GM21737 (cell line): ENCODE results near the gene GSG1L.

Experiments used
- ATAC-seq: cut with Tn5 transposase; IDR thresholded peaks from one replicate; pipeline ENCODE4 v1.9.1; 2021; ENCODE audit warnings: mild to moderate bottlenecking, moderate library complexity; ENCODE audit not compliant: unreplicated experiment

GSG1L gene

DNA sequence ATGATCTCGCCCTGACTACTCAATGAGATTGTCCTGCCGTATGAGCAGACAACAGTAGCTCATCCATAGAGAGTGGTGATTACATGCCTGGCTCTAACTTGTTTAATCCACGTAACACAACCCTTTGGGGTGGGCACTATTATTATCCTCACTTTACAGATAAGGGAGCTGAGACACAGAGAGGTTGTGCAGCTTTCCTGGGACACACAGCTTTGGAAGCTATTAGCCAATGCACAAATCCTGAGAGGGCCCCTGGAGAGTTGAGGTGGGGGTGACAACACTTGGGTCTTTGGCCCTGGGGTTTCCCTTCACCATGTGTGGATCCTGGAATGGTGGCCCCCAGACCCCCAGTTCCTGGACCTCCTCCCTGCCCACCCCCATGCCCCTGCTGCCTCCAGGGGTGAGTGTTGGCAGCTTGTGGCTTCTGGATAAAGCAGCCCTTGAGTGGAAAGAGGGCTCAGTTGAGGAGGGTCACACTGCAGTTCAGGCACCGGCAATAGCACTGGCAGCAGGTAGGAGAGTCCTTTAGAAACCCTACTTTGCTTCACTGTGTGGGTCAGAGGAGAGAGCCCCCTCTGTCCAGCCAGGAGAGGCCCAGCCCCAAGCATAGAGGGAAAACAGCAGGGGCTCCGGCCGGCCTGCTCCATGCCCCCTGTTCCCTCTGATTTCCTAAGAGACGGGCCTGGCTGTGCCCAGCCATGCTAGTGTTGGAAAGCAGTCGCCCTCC is 282.9 kb downstream of the GSG1L start:
- ATAC-seq: no peak

GRCh38 chr16:27779641-27780164 is 283.8 kb downstream of the GSG1L start:
- ATAC-seq: no peak

DNA sequence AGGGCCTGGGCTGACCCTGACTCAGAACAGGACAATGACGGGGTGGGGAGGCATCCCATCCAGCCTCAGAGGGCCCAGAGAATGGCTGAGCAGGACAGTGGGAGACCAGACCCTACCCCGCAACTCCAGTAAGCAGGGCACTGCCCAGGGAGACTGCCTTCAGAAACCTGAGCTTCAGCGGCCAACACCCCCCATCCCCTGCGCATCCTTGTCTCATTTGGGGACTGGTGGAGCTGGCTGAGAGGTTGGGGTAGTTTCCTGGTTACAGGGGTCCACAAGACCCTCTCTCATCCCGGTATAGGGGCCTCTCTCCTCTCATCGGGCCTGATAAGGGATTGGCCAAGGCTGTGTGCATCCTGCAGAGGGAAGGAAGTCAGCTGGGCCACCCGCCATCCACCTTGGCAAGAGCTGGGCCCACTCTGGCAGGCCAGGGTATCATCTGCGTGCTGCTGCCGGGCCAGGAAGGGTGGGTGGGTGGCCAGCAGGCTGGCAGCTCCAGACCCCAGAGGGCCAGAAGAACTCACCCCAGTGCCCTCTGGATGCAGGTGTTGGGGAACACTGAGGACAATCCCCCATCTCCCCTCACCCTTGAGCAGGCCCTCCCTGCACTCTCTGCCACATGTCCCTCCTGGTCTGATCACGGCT is 284.5 kb downstream of the GSG1L start:
- ATAC-seq: no peak

DNA sequence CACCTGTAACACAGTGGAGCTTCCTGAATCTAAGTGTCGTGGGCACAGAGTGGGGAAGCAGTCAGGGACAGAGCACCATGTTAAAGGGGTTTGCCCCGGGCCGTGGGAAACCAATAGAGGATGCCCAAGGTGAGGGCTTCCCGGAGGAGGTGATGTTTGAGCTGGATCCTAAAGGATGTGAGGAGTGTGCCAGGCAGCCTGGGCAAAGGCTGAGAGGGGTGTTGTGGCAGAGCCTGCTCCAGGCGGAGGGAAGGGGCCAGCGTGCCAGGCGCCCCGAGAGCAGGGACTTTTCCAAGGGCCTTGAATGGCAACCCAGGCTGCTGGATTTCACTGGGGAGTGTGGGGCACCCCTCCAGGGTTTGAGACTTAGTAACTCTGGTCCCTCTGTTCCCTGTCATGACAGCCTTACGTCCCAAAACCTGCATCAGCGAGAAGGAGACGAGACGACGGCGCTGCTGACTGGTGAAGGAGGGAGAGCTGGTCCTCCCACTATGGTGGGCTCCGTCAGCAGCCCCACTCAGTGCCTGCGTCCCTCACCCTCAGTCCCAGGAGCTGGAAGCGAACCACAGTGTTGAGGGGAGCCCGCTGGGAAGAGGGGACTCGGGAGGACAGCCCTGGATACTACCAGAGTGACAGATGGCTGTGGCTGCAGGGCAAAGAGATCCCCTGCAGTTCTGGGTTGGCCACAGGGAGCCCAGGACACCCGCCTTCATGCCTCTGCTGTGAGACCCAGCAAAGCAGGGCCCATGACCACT is 285.2 kb downstream of the GSG1L start:
- ATAC-seq: no peak

DNA sequence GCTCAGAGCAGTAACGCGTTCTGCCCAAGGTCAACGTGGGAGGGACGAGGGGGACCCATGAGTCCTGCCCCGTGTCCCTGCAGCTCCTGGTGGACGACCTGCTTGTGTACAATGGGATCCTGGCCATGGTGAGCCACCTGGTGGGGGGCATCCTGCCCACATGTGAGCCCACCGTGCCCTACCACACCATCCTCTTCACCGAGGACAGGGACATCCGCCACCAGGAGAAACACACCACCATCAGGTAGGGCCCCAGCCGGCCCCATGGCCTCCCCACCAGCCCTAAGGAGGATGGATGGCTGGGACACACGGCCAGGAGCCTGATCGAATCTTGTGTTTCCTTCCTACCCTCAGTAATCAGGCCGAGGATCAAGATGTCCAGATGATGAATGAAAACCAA is 286.0 kb downstream of the GSG1L start:
- no peak for ATAC-seq

GRCh38 chr16:27776556-27777225 is 286.8 kb downstream of the GSG1L start:
- ATAC-seq: no peak

GRCh38 chr16:27775254-27775653 is 288.3 kb downstream of the GSG1L start:
- ATAC-seq: no peak

- ATAC-seq: no peak
These were observed 288.7 kb downstream of the GSG1L start for GRCh38 chr16:27774779-27775178.

GRCh38 chr16:27773344-27773743 is 290.2 kb downstream of the GSG1L start:
- ATAC-seq: no peak

DNA sequence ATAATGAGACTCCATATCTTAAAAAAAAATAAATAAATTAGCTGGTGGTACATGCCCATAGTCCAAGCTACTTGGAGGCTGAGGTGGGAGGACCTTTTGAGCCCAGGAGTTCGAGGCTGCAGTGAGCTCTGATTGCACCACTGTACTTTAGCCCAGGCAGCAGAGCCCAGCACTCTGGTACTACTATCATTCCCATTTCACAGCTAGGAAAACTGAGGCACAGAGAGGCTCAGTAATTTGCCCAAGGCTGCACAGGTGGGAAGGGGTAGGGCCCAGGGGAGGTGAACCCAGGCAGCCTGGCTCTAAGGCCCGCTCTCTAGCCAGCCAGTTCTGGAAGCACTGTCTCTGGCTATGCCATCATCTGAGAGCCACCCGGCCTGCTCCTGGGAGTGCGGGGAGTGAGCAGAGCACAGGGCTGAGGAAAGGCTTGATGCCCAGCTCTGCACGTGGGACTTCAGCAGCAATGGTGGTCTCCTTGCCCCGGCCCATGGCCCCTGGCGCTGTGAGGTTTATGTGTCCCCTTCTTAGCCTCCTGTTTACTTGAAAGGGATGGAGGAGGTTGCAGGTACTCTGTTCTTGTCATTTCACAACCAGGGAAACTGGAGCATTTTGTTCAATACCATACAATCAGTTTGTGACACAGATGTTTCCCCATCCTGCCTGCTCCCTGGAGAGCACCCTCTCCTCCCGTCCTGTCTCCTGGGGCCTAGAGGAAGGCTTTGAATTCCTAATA is 291.3 kb downstream of the GSG1L start:
- no peak for ATAC-seq

GRCh38 chr16:27771201-27771910 is 292.2 kb downstream of the GSG1L start:
- ATAC-seq: no peak

DNA sequence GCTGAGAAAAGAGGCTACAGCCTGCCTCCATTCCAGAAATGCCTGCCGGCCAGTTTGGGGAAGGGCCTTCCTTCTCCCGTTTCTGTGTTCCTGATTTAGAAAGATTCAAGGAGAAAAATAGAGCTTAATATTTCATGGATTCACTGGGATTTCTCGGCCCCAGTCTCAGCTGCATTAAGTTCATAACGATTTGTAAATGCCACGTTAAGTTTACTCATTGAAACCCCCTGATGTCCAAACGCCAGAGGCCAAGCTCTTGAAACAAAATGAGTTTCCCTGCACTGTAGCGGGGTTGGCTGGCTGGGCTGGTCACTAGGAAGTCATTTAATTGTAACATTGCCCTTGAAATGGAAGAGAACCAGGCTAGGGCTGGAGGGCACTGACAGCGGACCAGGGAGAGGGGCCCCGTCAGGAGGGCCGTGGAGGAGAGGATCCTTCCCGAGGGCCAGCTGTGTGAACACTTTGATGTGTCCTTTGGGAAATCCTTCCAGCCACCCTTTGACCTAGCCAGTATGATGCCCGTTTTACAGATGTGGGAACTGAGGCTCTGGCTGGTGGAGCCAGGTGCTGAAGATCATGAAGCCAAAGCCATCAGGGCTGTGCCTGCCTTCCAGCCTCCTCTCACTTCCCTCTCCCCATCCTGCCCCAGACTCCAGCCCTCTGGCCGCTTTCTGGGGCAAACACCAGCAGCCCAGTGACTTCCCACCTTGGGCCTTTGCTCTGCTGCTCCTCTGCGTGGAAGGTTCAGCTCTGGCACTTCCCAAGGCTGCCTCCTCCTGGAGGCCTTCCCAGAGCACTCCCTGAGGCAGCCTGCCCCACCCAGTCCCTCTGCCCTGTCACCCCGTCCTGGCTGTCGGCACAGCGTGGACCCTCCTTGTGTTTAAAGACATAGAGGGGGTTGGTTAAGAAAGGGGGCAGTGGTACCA is 293.0 kb downstream of the GSG1L start:
- no peak for ATAC-seq

GRCh38 chr16:27769561-27770255 is 293.8 kb downstream of the GSG1L start:
- no peak for ATAC-seq

GRCh38 chr16:27768651-27769272 is 294.8 kb downstream of the GSG1L start:
- ATAC-seq: no peak

DNA sequence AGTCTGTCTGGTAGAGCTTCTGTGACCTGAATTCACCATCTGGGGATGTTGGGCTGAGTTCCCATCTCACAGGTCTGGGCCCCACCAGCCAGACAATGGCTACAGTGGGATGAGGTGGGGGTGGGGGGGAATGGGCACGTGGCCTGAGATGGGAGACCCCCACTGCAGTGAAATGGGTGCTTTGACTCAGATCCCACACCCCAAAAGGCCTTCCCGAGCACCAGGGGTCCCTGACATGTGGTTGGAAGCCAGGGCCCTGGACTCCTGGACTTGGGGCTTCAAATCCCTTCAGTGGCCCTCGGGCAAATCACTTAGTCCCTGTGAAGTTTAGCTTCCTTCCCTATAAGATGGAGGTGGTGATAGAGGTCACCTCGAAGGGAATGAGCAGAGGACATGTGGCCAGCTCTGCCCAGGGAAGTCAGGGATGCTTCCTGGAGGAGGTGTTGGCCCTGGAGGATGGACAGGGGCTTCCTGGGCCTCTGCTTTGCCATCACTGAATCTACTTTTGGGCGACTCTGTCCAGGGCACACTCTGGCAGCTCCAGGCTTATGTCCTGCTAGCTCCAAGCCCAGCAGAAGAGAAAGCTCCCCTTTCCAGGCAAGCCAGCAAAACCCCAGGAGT is 295.4 kb downstream of the GSG1L start:
- no peak for ATAC-seq

DNA sequence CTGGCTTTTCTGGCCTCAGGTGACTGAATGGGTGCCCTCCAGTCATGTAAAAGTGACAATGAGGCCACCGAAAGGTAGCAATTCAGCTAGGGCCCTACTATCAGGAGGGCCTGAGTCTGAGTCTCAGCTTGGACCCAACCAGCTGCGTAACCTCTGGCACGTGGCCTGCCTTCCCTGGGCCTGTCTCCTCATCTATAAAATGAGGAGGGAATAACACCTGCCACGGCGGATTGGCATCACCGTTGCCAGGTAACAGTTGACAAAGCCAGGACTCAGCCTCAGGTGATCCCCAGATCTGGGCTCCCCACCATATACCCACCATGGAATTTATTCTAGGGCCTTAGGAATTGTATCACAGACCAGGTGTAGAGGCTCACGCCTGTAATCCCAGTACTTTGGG is 296.4 kb downstream of the GSG1L start:
- no peak for ATAC-seq

- ATAC-seq: no peak
These were observed 297.1 kb downstream of the GSG1L start for GRCh38 chr16:27766236-27766925.
